HL-60/S4 (cell line): ENCODE data around the gene PARVG.

Experiments used
- in situ Hi-C: fragments of 300-500 bp; cut with MboI; formaldehyde crosslinking; loops from 2 replicates; pipeline ENCODE4 v1.14.3; 2022; ENCODE audit warnings: low sequenced_read_pairs

Gene PARVG, protein sequence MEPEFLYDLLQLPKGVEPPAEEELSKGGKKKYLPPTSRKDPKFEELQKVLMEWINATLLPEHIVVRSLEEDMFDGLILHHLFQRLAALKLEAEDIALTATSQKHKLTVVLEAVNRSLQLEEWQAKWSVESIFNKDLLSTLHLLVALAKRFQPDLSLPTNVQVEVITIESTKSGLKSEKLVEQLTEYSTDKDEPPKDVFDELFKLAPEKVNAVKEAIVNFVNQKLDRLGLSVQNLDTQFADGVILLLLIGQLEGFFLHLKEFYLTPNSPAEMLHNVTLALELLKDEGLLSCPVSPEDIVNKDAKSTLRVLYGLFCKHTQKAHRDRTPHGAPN

DNA sequence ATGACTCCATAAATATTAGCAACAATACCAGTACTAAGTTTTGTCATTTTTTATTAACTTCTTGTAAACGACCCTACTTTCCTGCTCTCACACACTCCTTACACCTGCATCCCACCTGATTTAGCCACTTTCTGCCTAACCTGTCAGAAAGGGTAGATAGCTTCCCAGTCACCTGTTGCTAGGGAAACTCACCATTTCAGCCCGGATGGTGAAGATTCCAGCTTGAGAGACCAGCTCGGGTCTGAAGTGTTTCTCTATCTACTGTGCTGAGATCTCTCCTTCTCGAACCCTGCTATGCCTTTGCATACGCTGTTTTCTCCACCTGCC is at the start of gene PARVG:
Gene PARVG (plus strand): TSS at position 220 of the 327 bp plus-strand sequence. CDS start 2,405 bp downstream, outside the sequence.
- in situ Hi-C loops, result no loop called here

DNA sequence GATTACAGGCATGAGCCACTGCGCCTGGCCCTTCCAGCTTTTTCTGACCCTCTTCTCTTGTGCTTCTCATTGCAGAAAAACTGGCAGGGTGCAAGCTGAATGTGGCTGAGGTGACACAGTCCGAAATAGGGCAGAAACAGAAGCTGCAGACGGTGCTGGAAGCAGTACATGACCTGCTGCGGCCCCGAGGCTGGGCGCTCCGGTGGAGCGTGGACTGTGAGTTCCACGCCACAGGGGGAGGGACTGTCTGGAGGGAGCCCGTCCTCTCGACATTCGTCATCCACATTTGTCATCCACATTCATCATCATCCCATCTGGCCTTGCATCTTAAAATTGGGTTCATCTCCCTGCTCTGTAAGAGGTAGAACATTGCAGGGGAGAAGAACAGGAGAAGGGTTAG is 49.3 kb upstream of the PARVG start:
- in situ Hi-C loops, result no loop called here

DNA sequence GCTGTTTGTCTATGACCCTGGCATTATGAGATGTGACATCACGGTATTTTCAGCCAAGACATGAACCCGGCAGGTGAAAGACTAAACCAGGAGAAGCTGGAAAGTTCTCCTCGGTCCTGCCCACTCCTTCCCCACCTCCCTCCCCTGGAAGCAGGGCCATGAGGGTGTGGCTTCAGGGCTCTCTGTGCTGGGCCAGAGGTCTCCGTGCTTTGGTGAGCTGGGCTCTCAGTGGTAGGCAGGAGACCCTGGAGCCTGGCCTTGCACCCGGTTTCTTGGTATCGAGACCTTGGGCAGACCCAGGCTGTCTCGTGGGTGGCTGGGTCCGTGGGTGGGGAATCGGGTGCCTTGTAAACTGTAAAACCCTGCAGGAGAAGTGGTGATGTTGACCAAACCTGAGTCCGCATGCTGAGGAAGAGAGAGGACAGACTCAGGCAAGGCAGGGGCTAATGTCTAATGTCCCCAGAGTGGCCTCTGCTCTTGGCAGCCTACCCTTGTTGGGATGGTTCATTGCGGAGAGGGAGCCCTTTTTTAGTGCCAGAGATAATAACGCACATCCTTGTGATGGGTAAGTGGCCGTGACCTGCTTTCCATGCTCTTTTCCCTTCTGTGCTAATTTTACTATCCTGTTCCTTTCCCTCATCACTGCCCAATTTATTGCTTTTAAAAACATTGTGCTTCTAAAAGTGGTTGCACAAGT is 48.6 kb upstream of the PARVG start:
- in situ Hi-C loops, result no loop called here

DNA sequence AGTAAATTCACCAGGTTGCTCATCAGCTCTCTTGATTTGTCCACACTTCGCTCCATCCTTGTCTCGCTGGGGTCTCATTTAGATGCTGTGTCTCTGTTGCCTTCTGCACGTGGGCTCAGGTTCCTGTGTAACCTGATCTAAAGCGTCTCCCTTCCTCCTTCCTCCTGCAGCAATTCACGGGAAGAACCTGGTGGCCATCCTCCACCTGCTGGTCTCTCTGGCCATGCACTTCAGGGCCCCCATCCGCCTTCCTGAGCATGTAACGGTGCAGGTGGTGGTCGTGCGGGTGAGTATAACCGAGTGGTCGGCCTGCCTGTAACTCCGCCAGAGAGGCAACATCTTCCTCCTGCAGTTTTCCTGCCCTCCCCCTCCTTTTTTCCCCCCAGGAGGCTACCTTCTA is 48.0 kb upstream of the PARVG start:
- in situ Hi-C loops, result no loop called here

DNA sequence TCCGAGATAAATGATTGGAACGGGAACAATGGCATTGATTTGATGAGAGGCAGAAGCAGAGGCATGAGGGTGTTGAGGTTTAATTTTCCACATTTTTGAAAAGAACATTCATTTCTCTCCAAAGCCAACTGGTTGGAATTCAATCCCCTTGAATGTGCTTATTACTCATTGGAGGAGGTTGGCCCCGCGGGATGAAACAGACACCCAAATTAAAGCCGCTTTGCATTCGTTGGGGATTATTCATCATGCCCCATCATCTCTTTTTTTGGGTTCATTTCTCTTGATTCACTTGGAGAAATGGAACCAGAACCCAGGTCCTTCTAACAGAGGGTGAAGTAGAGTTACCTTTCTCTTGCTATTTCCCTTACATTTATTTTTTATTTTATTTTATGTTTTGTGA is 47.6 kb upstream of the PARVG start:
- in situ Hi-C loops, result no loop called here

DNA sequence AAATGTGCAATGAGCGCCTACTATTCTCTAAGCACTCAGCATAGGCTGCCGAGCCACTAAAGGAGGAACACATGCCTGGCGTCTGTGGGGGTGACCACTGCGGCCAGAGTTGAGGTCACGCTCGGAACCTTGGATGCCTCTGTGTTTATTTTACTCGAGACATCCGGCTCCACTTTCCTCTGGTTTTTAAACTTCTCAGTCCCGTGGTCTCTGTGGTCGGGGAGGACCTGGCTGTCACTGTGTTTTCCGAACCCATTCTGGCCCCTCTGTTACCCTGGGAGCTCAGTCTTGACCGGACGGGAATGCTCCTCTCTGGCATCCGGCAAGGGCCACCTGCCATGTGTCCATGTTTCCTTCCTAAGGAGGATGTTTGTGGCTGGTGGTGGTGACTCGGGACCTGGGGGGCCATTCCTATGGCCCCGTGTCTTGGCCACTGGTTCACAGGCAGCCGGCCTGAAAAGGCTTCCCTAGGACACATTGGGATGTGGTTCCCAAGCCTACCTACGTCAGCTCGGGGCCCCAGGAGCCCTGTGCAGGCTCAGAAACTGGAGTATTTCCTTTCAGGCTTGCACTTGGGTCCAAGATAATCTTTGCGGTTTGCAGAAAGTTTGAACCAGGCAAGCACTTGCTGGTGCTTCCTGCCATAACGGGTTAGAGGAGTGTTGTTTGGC is 46.7 kb upstream of the PARVG start:
- in situ Hi-C loops, result no loop called here

DNA sequence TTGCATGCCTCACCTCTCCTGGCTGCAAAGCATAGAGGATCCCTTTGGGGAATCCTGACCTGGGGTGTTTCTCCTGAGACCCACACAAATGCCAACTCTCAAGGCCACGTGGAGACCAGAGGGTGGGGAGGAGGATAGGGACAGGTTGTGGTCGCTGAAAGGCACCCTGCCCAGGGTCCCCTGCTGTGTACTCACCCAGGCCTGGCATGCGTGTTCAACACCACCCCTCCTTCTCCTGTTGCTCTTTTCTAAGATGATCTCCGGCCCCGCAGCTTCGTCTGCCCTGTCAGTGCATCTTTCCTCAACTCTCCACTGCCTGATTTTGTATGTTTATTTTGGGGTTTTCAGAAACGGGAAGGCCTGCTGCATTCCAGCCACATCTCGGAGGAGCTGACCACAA is 44.6 kb upstream of the PARVG start:
- in situ Hi-C loops, result no loop called here

DNA sequence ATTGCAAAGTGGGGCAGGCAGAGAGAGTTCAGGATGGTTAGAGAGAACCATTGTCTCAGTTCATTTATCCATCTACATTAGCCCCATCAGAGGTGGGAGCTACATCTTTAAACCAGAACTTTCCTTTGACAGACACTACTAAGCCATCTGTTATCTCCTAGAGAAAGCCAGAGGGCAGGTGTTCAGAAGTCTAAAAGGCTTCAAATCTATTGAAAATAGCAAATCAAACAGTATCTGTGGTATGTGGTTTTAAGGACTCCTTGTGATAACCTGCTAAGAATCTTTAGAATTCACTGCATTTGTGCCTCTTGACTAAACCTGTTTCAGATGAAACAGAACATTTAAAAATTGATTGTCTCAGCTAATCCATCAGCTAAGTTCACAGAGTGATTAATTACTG is 43.9 kb upstream of the PARVG start:
- in situ Hi-C loops, result no loop called here

DNA sequence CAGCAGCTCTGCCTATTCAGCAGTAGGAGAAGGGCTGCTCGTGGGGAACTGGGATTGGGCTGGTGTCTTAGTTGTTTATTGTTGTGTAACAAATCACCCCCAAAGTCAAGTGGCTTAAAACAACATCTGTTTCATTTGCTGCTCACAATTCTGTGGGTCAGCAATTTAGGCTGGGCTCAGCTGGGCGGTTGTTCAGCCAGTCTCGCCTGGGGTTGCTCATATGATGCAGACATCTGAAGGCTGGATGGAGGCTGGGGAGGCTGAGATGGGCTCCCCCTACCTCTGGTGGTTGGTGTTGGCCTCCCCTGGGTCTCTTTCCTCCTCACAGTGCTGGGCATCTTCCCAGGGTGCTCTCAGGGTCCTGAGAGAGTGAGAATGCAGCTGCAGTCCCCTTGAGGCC is 43.3 kb upstream of the PARVG start:
- in situ Hi-C loops, result no loop called here

DNA sequence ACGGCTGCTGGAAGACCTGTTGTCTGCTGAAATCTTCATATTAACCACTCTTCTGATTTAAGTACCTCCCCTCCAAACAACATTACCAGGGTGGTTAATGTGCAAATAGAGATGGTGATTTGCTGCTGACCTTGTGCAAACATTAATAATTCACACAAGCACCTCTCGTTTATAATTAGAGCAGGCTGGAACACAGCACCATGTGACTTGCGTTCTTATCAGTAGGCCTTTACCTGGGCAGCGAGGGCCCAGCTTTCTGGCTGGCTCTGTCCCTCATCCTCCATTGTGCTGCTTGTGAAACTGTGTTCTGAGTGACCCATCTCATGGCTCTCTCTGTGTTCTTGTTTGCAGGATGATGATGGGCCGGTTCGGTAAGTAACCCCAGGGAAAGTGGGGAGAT is 41.0 kb upstream of the PARVG start:
- in situ Hi-C loops, result no loop called here

DNA sequence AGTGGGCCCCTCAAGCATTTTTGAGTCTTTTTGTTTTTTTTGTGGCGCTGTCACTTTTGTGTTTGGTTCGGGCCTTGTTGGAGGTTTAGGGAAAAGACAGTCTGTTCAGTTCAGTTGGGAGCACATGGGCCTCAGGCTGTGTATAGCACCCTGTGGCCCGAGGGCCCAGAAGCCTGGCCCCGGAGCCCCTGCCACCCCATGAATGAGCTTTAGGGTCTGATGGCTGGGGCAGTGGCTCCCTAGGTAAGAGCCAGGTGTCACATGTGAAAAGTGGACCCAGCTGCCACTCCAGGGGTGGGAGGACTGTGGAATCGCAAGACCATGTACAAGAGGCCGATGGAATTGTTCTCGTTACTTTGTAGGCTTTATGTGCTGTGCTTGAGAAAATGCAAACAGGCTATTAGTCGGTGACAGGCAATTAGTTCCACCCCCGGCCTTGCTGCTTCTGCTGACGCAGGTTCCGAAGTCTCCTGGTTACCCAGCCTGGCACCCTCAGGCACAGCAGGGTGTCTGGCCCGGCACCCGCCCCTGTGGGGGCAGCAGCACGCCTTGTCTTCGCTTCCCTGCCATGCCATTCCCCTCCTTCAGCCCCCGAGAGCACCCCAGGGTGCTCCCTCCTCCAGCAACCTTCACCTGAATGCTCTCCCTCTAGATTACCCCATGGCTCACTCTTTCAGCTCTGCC is 38.2 kb upstream of the PARVG start:
- in situ Hi-C loops, result no loop called here

DNA sequence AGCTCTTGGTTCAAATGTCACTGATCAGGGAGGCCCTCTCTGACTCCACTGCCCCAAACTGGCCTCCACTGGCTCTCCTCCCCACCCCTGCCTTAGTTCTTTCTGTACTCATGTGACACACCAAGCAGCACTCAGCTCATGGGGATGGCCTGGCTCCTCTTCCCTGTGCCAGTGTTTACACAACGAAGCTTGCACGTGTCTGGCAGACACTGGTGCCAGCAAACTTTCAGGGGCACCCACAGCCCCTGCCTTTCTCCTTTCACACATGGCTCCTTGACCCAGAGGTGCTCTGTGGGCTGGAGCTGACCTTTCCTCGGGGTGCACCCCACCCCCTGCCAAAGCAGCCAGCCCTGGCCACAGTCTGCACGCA is 37.6 kb upstream of the PARVG start:
- in situ Hi-C loops, result no loop called here

DNA sequence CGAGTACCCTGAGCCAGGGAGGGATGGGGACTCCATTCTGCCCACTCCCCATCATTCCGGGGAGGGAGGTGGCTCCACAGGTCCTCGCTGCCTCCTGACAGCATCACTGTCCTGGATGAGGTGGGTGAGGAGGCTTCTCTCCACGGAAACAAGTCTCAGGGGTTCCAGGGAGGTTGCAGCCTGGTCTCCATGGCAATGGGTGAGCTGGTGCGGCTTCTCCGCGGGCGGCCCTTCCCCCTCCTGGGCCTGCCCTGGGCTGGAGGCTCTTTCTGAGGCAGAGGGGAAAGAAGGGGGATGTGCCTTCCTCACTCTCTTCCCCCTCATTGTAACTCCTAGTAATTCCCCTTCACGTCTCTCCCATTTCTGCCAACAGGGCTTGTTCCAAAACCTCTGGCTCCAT is 37.1 kb upstream of the PARVG start:
- in situ Hi-C loops, result no loop called here

DNA sequence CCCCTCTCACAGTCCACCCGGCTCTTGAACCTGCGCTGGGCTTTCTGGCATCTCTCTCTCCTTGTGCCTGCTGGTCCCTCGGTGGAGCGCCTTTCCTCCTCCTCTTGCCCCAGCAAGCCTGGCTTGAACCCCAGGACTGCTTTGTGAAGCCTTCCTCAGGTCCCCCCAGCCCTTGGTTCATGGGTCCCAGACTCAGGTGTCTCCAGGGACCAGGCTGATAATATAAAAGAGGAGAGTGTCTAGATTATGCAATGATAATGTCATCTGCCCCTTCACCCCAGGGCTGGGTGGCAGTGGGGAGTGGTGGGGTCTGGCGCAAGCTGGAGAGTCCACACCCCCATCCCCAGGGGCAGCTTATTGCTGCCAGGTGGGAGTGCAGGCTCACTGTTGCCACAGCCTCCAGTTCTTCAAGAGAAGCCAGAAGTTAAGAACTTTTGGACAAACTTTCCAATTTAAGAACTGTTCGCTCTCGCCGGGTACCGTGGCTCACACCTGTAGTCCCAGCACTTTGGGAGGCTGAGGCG is 36.6 kb upstream of the PARVG start:
- in situ Hi-C loops, result no loop called here

DNA sequence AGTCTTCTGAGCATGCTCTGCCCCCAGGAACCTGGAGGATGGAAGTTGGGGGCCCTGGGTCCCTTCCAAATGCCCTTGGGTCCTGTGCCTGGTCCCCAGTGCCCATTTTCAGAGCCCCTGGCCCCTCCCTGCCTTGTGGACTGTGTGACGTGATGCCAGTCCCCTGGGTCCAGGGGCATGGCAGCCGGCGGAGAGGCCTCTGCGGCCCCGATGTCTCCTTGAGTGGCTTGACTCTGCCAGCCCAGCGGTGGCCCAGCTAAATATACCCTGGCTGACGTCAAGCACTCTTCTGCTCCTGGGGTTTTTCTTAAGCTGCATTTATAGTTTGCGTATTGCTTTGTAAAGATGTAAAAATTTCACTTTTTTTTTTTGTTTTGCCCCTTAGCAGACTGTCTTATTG is 35.2 kb upstream of the PARVG start:
- in situ Hi-C loops, result no loop called here

DNA sequence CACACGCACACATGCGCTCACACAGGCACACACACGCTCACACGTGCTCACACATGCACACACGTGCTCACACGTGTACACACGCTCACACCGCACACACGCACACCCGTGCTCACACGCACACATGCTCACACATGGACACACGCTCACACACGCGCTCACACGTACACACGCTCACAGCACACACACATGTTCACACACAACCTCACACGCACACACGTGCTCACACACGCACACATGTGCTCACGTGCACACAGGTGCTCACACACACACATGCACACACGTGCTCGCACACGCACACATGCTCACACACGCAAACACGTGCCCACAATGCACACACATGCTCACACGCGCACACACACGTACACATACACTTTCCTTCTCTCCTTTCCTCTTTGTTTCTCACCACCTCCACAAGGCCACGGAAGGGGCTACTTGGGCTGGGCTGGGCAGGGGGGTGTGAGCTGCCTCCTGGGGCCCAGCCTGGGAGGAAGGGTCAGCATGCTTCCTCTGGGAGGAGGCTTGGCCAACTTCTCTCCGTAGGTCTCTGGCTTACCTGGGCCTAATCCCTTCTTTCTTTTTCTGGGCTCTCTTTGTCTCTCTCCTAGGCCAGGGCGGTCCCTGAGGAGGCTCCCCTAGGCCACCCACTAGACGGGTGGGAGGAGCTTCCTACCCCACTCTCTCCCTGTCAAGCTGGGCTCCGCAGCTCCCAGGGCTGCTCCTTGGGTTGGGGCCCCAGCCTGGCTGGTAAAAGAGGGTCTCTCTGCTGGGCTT is 34.5 kb upstream of the PARVG start:
- in situ Hi-C loops, result no loop called here

DNA sequence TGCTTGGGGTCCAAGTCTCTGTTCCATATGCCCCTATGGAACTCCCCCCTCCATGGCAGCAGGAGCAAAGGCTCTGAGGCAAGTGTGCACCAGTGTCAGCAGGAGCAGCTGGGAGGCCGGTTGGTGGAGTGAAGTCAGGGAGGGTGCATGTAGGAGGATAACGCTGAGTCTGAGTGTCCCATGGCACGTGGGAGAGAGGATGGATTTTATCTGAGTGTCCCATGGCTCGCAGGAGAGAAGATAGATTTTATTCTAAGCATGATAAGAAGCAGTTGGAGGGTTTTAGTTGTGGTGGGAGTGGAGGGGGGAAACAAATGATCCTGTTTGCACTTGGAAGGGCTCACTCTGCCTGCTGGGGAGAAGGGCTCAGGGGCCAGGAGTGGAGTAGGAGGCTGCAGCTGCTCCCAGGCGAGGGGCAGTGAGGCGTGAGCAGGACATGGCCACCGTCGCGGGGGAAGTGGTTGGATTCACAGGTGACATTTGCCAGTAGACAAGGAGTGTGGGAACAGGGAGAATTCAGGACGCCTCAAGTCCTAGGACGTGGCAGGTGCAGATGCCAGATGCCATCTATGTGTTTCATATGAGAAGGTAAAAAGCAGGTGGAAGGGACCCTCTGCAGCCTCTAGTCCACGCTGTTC is 33.6 kb upstream of the PARVG start:
- in situ Hi-C loops, result no loop called here

DNA sequence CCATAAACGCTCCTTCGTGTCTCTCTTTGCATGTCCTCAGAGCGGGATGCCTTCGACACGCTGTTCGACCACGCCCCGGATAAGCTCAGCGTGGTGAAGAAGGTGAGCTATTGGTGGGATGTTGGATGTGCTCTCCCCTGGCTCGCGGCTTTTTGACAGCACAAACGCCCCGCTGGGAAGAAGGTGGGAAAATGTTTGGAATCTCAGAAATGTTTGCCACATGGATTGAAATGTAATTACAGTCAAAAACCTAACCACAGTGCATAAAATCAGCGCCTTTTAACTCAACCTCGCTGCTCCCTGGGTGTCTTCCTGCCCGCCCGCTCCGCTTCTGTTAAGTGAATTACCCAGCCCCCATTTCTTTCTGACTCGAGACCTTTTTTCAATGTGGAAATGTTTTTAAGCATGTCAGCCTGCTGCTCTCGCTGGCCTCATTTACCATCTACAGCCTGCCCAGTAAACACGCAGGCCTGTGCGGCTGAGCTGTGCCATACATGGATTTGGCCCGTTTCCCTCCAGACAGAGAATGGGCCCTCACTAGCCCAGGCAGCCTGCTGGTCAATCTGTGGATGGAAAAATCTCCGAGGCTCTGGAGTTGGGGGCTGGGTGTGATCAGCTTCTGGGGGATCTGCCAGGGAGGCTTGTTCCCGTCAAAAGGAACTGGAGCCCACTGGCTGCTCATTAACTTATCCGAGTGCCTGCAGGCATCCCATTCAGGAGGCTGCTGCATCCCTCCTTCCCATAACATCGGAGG is 32.7 kb upstream of the PARVG start:
- in situ Hi-C loops, result no loop called here

DNA sequence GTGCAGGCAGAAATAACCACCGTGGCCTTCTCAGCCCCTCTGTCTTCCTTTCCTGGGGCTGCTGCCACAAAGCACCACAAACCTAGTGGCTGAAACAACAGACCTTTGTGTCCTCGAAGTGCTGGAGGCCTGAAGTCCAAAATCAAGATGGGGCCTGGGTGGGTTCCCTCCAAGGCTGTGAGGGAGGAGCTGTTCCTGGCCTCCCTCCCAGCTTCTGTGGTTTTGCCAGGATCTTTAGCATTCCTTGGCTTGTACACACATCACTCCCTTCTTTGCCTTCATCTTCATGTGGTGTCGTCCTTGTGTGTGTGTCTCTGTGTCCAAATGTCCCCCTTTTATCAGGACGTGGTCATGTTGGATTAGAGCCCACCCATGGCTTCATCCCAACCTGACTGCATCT is 29.0 kb upstream of the PARVG start:
- in situ Hi-C loops, result no loop called here

DNA sequence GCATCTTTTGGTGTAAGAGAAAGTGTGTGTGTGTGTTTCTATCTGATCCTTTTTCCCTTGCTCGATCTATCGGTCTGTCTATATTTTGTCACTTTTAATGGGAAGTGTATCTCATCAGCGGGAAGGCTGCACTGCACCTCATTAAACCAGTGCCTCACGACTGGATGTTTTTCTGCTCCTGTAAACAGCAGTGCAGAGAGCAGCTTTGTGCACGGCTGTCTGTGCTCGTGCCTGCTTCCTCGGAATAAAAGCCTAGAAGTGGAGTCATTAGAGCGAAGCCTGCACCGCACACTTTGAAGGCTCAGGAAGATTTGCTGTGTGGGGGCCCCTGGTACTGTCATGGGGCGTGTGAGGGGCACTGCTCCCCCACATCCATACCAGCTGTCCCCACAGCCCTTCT is 27.0 kb upstream of the PARVG start:
- in situ Hi-C loops, result no loop called here
